Right atrium auricular region (tissue), 2 donors: Measurements from ENCODE around the gene SPTLC3. TPM values are rescaled to one million over a fixed set of nuclear protein-coding genes. Genes with fewer than 3 reads are reported as not detected.
"Not testable (repeated sequence)": the region's sequence is repeated elsewhere in the genome, so short reads cannot be mapped to it uniquely, and the experiment has no call there.

ENCODE experiments used
- DNase-seq: peaks from one replicate; pipeline ENCODE4 v3.0.0-alpha.2; 2019; ENCODE audit warnings: low spot score
- H3K27ac ChIP-seq, 2 donors: fragments of 200-600 bp; sonication (generic); 1 replicate in 1 of 2; 2 replicates in 1 of 2; pipeline ENCODE4 v1.5.1; 2016 to 2019
- H3K27me3 ChIP-seq, 2 donors: fragments of 200-600 bp; sonication (generic); one replicate each; pipeline versions ENCODE4 v1.5.1 to v1.6.0; 2017 to 2019
- H3K36me3 ChIP-seq: fragments of 200-600 bp; sonication (generic); one replicate; pipeline ENCODE4 v1.5.1; 2016
- H3K4me1 ChIP-seq, 2 donors: fragments of 200-600 bp; sonication (generic); one replicate each; pipeline versions ENCODE4 v1.5.1 to v1.6.0; 2017 to 2019
- H3K4me3 ChIP-seq, 2 donors: fragments of 200-600 bp; sonication (generic); 1 replicate in 1 of 2; 2 replicates in 1 of 2; pipeline ENCODE4 v1.5.1; 2017 to 2019; ENCODE audit warnings: mild to moderate bottlenecking in 1 of 2, moderate library complexity in 1 of 2
- H3K9me3 ChIP-seq, 2 donors: fragments of 200-600 bp; sonication (generic); one replicate each; pipeline ENCODE4 v1.5.1; 2019
- total RNA-seq, 2 donors: library from RNA; depleted of rRNA; stranded (reverse); fragments of >200 nt; gene quantifications; one replicate each; pipeline ENCODE4 v1.1.0, GENCODE V29; 2016
- TF ChIP-seq, protein P1 (sequence below), 2 donors: fragments of 200-600 bp; sonication (generic); IDR thresholded peaks; one replicate each; pipeline ENCODE4 v1.5.1; 2019; ENCODE audit warnings: antibody characterized with exemption in 2 of 2

SPTLC3 gene
- total RNA-seq, 2 donors from 2014 or later = 2.8 to 4.2 TPM

DNA sequence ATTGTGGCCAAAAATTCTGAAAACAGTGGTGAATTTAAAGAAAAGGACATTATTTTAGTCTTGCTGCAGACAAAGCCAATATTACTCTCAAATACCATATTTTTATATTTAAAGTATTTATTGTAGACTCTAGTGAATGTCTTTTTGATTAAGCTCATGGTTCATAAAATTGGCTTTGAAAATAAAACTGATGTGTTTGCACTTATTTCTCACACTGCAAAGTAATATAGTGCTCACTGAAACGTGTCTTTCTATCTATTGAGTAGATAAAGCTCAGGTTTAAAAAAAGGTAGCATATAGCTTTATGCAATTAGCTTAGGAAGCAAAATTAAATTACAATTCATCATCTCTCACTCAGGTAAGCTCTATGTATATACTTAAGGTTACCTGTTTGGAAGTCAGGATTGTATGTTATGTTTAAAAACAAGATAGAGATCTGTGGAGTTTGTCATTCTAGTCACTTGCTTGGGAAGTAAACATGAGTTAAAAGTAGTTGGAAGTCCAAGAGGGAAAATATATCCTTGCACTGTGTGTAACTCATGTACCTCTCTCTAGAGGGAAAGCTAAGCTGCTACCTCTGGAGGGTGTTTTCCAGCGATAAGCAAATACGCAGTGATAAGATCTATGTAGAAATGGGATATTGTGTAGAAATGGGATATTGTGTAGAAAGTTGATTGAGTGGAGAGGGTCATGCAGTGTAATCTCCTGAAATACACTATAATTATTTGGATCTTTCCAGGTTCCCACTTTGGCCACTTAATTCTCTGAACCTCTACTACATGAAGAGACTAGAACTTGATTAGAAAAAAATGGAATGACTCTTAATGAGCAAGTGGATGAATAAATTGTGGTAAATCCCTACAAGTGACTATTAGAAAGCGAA, 29.9 kb upstream of the SPTLC3 start:
- DNase-seq = no peak
- TF ChIP-seq, protein P1, sequence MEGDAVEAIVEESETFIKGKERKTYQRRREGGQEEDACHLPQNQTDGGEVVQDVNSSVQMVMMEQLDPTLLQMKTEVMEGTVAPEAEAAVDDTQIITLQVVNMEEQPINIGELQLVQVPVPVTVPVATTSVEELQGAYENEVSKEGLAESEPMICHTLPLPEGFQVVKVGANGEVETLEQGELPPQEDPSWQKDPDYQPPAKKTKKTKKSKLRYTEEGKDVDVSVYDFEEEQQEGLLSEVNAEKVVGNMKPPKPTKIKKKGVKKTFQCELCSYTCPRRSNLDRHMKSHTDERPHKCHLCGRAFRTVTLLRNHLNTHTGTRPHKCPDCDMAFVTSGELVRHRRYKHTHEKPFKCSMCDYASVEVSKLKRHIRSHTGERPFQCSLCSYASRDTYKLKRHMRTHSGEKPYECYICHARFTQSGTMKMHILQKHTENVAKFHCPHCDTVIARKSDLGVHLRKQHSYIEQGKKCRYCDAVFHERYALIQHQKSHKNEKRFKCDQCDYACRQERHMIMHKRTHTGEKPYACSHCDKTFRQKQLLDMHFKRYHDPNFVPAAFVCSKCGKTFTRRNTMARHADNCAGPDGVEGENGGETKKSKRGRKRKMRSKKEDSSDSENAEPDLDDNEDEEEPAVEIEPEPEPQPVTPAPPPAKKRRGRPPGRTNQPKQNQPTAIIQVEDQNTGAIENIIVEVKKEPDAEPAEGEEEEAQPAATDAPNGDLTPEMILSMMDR (IDR thresholded peaks at IDR 0.05) = no peak

DNA sequence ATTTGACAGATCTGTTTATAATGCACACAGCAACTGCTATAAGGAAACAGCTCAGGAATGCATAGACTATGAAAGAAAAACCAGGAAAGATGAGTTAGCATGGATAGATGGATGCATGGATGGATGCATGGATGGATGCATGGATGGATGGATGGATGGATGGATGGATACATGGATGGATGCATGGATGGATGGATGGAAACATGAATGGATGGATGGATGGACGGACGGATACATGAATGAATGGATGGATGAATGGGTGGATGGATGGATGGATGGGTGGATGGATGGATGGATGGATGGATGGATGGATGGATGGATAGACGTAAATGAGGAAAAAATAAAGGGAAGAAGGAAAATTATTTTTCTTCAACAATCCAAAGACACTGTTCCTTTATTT, 29.1 kb upstream of the SPTLC3 start:
- not testable (repeated sequence) for H3K27me3 ChIP-seq, DNase-seq, H3K36me3 ChIP-seq, H3K9me3 ChIP-seq, H3K27ac ChIP-seq, H3K4me1 ChIP-seq, H3K4me3 ChIP-seq

More for the DNA sequence above, 29.9 kb upstream of the SPTLC3 start:
- Histone ChIP-seq H3K27me3 (no peaks in the 10 kb centered on the region), H3K4me3 (no peak overlapping the region), H3K4me1 (no peaks in the 10 kb centered on the region), H3K36me3 (no peaks in the 10 kb centered on the region), H3K27ac (no peak overlapping the region), H3K9me3 (no peaks in the 10 kb centered on the region)

- Histone ChIP-seq H3K36me3 (no peaks in the 10 kb centered on the region), H3K9me3 (no peaks in the 10 kb centered on the region), H3K4me3 (no peak overlapping the region), H3K27me3 (no peaks in the 10 kb centered on the region), H3K4me1 (no peaks in the 10 kb centered on the region), H3K27ac (no peak overlapping the region)
- TF ChIP-seq, protein P1 (IDR thresholded peaks at IDR 0.05) = no peak
- DNase-seq = no peak
These were observed 26.7 kb upstream of the SPTLC3 start for GRCh38 chr20:12982098-12982497.

- H3K27ac ChIP-seq = no peak overlapping the region
- H3K4me3 ChIP-seq = no peak overlapping the region
- no peaks in the 10 kb centered on the region for H3K4me1 ChIP-seq
- H3K27me3 ChIP-seq = no peaks in the 10 kb centered on the region
- H3K36me3 ChIP-seq = no peaks in the 10 kb centered on the region
- no peaks in the 10 kb centered on the region for H3K9me3 ChIP-seq
- no peak for DNase-seq
- TF ChIP-seq, protein P1 (IDR thresholded peaks at IDR 0.05) = no peak
These were observed 24.6 kb upstream of the SPTLC3 start for GRCh38 chr20:12984069-12984765.

- Histone ChIP-seq H3K4me1 (no peaks in the 10 kb centered on the region), H3K27ac (no peak overlapping the region), H3K4me3 (no peak overlapping the region), H3K36me3 (no peaks in the 10 kb centered on the region), H3K27me3 (no peaks in the 10 kb centered on the region), H3K9me3 (no peaks in the 10 kb centered on the region)
- DNase-seq = no peak
- TF ChIP-seq, protein P1 (IDR thresholded peaks at IDR 0.05) = no peak
These were observed 23.9 kb upstream of the SPTLC3 start for GRCh38 chr20:12984863-12985262.

DNA sequence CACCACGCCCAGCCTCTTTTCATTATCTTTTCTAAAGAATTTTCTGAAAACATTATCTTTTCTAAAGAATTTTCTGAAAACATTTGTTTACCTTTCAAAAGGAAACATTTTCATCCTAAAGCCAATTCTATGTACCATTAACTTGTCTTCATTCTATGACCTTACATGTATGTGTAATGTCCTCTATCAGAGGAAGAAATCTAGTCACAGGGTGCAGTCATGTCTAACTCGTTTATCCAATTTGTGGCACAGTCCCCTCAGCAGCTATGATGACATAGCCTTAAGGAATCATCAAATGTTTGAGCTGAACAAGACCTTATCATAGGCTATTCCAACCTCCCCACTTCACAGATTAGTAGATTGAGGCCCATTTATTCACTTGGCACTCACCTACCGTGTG, 21.5 kb upstream of the SPTLC3 start:
- no peaks in the 10 kb centered on the region for H3K9me3 ChIP-seq
- no peaks in the 10 kb centered on the region for H3K4me1 ChIP-seq
- H3K36me3 ChIP-seq = no peaks in the 10 kb centered on the region
- H3K4me3 ChIP-seq = no peak overlapping the region
- TF ChIP-seq, protein P1 (IDR thresholded peaks at IDR 0.05) = no peak
- DNase-seq = no peak
- no peak overlapping the region for H3K27ac ChIP-seq
- no peaks in the 10 kb centered on the region for H3K27me3 ChIP-seq
